ENCODE results near the gene NOLC1.

The NOLC1 gene

GRCh38 chr10:102113261-102113955 lies 38.8 kb upstream of the NOLC1 start:
- peak overlapping the region; percentile 82 for H3K4me3 ChIP-seq (ENCODE audit: low read depth, low read length)
- TF ChIP-seq, protein P1, sequence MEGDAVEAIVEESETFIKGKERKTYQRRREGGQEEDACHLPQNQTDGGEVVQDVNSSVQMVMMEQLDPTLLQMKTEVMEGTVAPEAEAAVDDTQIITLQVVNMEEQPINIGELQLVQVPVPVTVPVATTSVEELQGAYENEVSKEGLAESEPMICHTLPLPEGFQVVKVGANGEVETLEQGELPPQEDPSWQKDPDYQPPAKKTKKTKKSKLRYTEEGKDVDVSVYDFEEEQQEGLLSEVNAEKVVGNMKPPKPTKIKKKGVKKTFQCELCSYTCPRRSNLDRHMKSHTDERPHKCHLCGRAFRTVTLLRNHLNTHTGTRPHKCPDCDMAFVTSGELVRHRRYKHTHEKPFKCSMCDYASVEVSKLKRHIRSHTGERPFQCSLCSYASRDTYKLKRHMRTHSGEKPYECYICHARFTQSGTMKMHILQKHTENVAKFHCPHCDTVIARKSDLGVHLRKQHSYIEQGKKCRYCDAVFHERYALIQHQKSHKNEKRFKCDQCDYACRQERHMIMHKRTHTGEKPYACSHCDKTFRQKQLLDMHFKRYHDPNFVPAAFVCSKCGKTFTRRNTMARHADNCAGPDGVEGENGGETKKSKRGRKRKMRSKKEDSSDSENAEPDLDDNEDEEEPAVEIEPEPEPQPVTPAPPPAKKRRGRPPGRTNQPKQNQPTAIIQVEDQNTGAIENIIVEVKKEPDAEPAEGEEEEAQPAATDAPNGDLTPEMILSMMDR (IDR thresholded peaks at IDR 0.05; ENCODE audit: insufficient read depth, low read depth, low read length, missing control alignments): no peak
- DNase-seq (ENCODE audit: low read depth): no peak

GRCh38 chr10:102113956-102114857 lies 38.0 kb upstream of the NOLC1 start:
- DNase-seq (ENCODE audit: low read depth): no peak
- TF ChIP-seq, protein P1 (IDR thresholded peaks at IDR 0.05; ENCODE audit: insufficient read depth, low read depth, low read length, missing control alignments): no peak

DNA sequence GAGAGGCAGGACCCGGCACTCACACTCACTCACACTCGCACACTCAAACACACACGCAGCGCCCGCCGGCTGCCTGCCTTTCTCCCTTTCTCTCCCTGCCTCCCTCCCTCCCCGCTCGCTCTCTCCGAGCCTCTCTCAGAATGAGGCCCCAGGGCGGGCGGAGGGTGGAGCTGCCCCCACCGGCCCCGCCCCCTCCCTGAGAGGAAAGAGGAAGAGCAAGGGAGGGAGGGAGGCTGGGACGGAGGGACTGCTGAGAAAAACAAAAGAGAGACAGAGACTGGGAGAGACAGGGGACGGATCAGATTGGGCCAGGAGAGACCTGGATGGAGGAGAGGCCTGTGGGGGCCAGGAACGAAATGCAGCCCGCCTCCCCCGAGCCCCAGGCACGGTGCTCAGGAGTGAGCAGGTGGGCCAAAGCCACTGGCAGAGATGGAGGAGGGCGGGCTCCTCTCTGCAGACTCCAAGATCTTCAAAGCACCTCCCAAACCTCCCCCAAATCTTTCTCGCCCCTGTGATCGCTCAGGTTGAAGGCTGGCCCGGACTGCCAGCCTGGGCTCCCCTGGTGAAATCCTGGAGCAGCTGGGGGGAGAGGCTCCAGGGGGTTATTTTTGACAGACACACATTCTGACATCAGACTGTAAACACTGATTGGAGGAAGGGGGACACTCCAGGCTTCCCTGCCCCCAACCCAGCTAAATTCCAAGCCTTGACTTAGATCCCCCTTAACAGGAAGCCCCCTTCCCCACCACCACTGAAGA lies 37.1 kb upstream of the NOLC1 start:
- peak overlapping the region; percentile 82 for H3K4me3 ChIP-seq (ENCODE audit: low read depth, low read length)
- peak; percentile 85 for DNase-seq (ENCODE audit: low read depth)
- TF ChIP-seq, protein P1 (IDR thresholded peaks at IDR 0.05; ENCODE audit: insufficient read depth, low read depth, low read length, missing control alignments): no peak

More at GRCh38 chr10:102113956-102114857, 38.0 kb upstream of the NOLC1 start:
- H3K4me3 ChIP-seq (ENCODE audit: low read depth, low read length): peak overlapping the region; percentile 82

GRCh38 chr10:102115775-102116174 lies 36.4 kb upstream of the NOLC1 start:
- H3K4me3 ChIP-seq (ENCODE audit: low read depth, low read length): peak overlapping the region; percentile 82; the same call in 1 of the 2 replicates
- DNase-seq (ENCODE audit: low read depth): no peak
- TF ChIP-seq, protein P1 (IDR thresholded peaks at IDR 0.05; ENCODE audit: insufficient read depth, low read depth, low read length, missing control alignments): no peak

DNA sequence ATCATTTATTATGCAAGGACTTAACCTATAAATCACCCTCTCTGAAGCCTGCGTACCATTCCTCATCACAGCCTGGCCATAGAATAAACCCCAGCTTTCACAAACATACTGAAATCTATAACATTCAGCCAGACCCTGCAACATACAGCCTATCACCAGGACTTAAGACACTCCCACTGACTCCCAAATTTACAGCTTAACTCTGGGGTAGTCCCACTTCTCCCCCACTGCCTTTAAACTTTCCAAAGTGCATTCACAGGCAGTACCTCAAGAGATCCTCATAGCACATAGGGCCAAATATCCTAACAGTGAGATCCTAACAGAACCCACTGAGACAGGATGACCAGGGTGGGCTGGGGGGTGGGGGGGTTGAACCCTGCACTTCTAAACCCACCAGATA lies 35.5 kb upstream of the NOLC1 start:
- H3K4me3 ChIP-seq (ENCODE audit: low read depth, low read length): no peak overlapping the region
- TF ChIP-seq, protein P1 (IDR thresholded peaks at IDR 0.05; ENCODE audit: insufficient read depth, low read depth, low read length, missing control alignments): no peak
- DNase-seq (ENCODE audit: low read depth): no peak

DNA sequence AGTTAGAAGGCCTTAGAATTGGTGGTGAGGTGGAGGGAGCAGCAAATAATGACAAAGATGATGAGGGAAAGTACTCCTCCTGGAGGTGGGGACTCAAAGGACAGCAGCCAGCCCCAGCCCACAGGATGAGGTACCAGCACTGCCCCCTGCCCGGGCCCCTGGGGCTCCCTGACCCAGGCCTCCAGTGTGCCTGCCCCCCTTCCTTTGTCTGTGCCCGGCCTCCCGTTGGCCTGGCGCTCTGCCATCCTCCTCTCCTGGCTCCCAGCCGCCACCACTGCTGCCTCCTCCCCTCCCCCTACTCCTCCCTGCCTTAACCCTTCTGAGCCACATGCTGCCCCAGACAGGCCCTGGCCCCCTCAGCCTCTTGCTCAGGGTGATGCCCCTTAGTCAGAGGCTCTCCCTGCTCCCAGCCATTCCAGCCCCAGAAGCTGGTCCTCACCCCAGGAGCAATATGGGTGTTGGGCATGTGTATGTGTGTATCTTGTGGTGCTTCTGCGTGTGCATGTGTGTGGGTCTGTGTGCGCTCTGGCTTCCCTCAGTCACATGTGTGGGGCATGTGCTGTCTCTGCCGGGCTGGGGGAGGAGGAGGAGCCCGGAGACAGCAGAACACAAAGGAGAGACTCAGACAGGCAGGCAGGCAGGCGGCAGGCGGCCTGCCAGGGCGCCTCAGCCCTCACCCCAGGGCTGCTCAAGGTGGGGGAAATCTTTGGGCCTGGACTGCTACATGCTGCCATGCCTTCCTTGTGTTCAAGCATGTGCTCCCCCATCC lies 34.6 kb upstream of the NOLC1 start:
- peak overlapping the region; percentile 20 for H3K4me3 ChIP-seq (ENCODE audit: low read depth, low read length)
- DNase-seq (ENCODE audit: low read depth): peak; percentile 56

More for the DNA sequence above, 34.6 kb upstream of the NOLC1 start:
- TF ChIP-seq, protein P1 (IDR thresholded peaks at IDR 0.05; ENCODE audit: insufficient read depth, low read depth, low read length, missing control alignments): no peak
